Loucy (cell line): ENCODE data around the gene CACHD1.

Experiments
- H2AFZ ChIP-seq: fragments of 200-600 bp; sonication (generic); 2 replicates; pipeline ENCODE4 v1.6.0; 2016; ENCODE audit warnings: antibody characterized with exemption, mild to moderate bottlenecking, low read length, moderate library complexity
- H3F3A ChIP-seq: fragments of 200-600 bp; 2 replicates; pipeline ENCODE4 v1.6.0; 2016; ENCODE audit warnings: antibody characterized with exemption, low read depth, mild to moderate bottlenecking
- H3K27me3 ChIP-seq: fragments of 200-600 bp; sonication (generic); 2 replicates; pipeline ENCODE4 v1.6.1; 2014; ENCODE audit warnings: low read length, mild to moderate bottlenecking; ENCODE audit not compliant: insufficient read depth, poor library complexity, severe bottlenecking
- H3K36me3 ChIP-seq: fragments of 200-600 bp; sonication (generic); 2 replicates; pipeline ENCODE4 v1.6.1; 2016; ENCODE audit warnings: low read length; ENCODE audit not compliant: insufficient read depth
- H3K4me1 ChIP-seq: fragments of 200-600 bp; sonication (generic); 2 replicates; pipeline ENCODE4 v1.5.1; 2014; ENCODE audit warnings: low read length, mild to moderate bottlenecking; ENCODE audit not compliant: insufficient read depth, poor library complexity, severe bottlenecking
- H3K4me2 ChIP-seq: fragments of 200-600 bp; sonication (generic); 2 replicates; pipeline ENCODE4 v1.6.0; 2014; ENCODE audit warnings: antibody characterized with exemption, low read length, low read depth, mild to moderate bottlenecking; ENCODE audit not compliant: poor library complexity, severe bottlenecking
- H3K4me3 ChIP-seq: fragments of 200-600 bp; sonication (generic); 2 replicates; pipeline ENCODE4 v1.5.1; 2014; ENCODE audit warnings: low read length, mild to moderate bottlenecking, mixed read lengths; ENCODE audit not compliant: poor library complexity, severe bottlenecking
- H3K79me2 ChIP-seq: fragments of 200-600 bp; sonication (generic); 2 replicates; pipeline ENCODE4 v1.6.1; 2014; ENCODE audit warnings: low read length; ENCODE audit not compliant: insufficient read depth
- H3K9ac ChIP-seq: fragments of 200-600 bp; sonication (generic); 2 replicates; pipeline ENCODE4 v1.6.0; 2014; ENCODE audit warnings: mild to moderate bottlenecking, low read depth, low read length, moderate library complexity; ENCODE audit not compliant: poor library complexity, severe bottlenecking
- H3K9me2 ChIP-seq: fragments of 200-600 bp; sonication (generic); replicated peaks from 2 replicates; pipeline ENCODE4 v1.6.1; 2016; ENCODE audit warnings: low read depth, low read length, mixed read lengths
- H3K9me3 ChIP-seq: fragments of 200-600 bp; sonication (generic); 2 replicates; pipeline ENCODE4 v1.6.1; 2014; ENCODE audit warnings: mild to moderate bottlenecking, antibody characterized with exemption, low read length, low read depth; ENCODE audit not compliant: insufficient read depth
- H4K20me1 ChIP-seq: fragments of 200-600 bp; sonication (generic); 2 replicates; pipeline ENCODE4 v1.6.0; 2014; ENCODE audit warnings: antibody characterized with exemption, low read length, mild to moderate bottlenecking; ENCODE audit not compliant: insufficient read depth, poor library complexity, severe bottlenecking
- EZH2phosphoT487 ChIP-seq: fragments of 200-600 bp; IDR thresholded peaks from 2 replicates; pipeline ENCODE4 v1.6.1; 2018; ENCODE audit warnings: antibody characterized with exemption, mild to moderate bottlenecking, moderate library complexity, borderline replicate concordance
- TF ChIP-seq, protein P1 (sequence below): fragments of 200-600 bp; sonication (generic); conservative IDR thresholded peaks from 2 replicates; pipeline ENCODE4 v1.5.1; 2014; ENCODE audit warnings: mild to moderate bottlenecking, antibody characterized with exemption, low read length

CACHD1 gene

DNA sequence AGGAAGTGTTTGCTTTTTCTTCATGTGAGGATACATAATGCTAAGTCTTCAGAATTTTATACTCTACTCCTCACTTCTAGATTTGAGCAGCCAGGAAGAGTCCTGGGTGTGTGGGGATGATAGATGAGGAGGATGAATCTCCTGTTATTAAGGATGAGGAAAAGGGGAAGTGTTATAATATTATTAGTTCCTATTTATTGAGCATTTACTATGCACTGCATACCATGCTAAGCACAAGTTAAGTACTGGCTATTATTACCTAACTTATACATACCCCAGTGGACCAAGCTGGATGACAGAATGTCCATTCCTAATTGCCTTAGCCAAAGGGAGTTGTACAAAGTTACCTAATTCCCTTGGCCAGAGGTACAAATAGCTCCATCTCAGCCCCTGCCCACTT is 19.8 kb downstream of the CACHD1 start:
- Histone ChIP-seq H3K4me3 (no peak overlapping the region), H3K9me2 (no peaks in the 10 kb centered on the region), H3K4me1 (peaks cover 13% of the 10 kb centered on the region), H3K4me2 (no peak overlapping the region), H3F3A (no peaks in the 10 kb centered on the region; the same call in 1 of the 2 replicates), H3K9me3 (no peaks in the 10 kb centered on the region), H3K27me3 (no peaks in the 10 kb centered on the region), H3K36me3 (no peaks in the 10 kb centered on the region), H2AFZ (no peak overlapping the region), H3K79me2 (no peaks in the 10 kb centered on the region), H3K9ac (no peak overlapping the region), H4K20me1 (no peaks in the 10 kb centered on the region)
- TF ChIP-seq, protein P1, sequence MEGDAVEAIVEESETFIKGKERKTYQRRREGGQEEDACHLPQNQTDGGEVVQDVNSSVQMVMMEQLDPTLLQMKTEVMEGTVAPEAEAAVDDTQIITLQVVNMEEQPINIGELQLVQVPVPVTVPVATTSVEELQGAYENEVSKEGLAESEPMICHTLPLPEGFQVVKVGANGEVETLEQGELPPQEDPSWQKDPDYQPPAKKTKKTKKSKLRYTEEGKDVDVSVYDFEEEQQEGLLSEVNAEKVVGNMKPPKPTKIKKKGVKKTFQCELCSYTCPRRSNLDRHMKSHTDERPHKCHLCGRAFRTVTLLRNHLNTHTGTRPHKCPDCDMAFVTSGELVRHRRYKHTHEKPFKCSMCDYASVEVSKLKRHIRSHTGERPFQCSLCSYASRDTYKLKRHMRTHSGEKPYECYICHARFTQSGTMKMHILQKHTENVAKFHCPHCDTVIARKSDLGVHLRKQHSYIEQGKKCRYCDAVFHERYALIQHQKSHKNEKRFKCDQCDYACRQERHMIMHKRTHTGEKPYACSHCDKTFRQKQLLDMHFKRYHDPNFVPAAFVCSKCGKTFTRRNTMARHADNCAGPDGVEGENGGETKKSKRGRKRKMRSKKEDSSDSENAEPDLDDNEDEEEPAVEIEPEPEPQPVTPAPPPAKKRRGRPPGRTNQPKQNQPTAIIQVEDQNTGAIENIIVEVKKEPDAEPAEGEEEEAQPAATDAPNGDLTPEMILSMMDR: no peak
- TF ChIP-seq EZH2phosphoT487: no peak

DNA sequence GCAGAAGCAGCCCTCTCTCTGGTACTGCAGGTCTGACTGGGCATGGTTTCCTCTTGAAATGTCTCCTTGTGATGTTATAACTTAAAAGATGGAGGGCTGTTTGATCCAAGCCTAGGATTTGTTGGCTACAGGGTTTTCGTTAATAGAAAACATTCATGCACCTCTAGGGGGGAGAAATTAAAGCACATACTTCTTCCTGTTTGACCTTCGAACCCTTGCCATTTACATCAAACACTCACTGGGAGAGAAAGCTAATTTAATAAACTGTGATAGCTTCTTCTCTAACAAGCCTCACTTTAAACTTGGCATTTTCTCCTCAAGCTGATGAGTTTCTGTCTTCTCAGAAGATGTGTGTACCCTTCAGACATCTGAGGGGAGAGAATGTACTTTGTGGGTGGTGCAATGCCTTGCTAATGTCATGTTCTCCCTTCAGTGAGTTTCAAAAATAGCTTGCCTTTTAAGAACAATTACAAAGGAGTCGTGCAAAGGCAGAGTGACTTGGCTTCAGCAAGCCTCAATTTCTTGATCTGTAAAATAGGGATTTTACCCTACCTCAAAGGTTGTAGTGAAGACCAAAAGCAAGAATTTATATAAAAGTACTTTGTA is 20.4 kb downstream of the CACHD1 start:
- Histone ChIP-seq H3K4me2 (no peak overlapping the region), H4K20me1 (no peaks in the 10 kb centered on the region), H3K79me2 (no peaks in the 10 kb centered on the region), H3K4me3 (no peak overlapping the region), H3F3A (no peaks in the 10 kb centered on the region; the same call in 1 of the 2 replicates), H2AFZ (no peak overlapping the region), H3K27me3 (no peaks in the 10 kb centered on the region), H3K9ac (no peak overlapping the region), H3K9me3 (no peaks in the 10 kb centered on the region), H3K4me1 (peaks cover 19% of the 10 kb centered on the region), H3K36me3 (no peaks in the 10 kb centered on the region), H3K9me2 (no peaks in the 10 kb centered on the region)
- TF ChIP-seq EZH2phosphoT487: no peak
- TF ChIP-seq, protein P1: peak; percentile 35

DNA sequence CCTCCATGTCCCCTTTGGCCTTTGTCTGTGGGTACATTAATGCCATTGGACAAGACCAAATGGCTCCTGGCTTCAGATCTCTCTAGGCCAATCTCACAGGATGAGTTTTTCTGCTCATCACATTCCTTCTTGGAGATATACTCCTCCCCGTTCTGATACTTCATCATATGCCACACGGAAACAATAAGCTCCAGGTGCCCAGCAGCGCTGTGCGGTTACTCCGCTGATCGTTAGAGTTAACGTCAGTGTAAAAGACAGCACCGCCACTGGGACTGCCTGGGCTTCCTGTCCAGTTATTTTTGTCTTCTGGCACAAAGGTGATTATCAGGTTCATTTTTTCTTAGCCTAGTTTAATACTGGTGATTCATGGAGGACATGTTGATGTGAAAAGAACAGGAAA is 22.5 kb downstream of the CACHD1 start:
- Histone ChIP-seq H3K79me2 (peaks cover 7% of the 10 kb centered on the region; the same call in 1 of the 2 replicates), H4K20me1 (no peaks in the 10 kb centered on the region), H3K9ac (no peak overlapping the region), H3F3A (no peaks in the 10 kb centered on the region; the same call in 1 of the 2 replicates), H3K27me3 (no peaks in the 10 kb centered on the region), H3K9me3 (no peaks in the 10 kb centered on the region), H3K4me3 (no peak overlapping the region), H3K36me3 (no peaks in the 10 kb centered on the region), H3K4me1 (peaks cover 20% of the 10 kb centered on the region), H2AFZ (no peak overlapping the region), H3K9me2 (no peaks in the 10 kb centered on the region), H3K4me2 (no peak overlapping the region)
- no peak for TF ChIP-seq EZH2phosphoT487
- TF ChIP-seq, protein P1: no peak
